IPS-18a (cell line): ENCODE measurements around the gene AGBL4.

Experiments
- H3K27ac ChIP-seq: one replicate; pipeline ENCODE4 v1.5.1; 2013; ENCODE audit warnings: low read length
- H3K27me3 ChIP-seq: one replicate; pipeline ENCODE4 v1.6.1; 2013; ENCODE audit warnings: mild to moderate bottlenecking, low read length; ENCODE audit not compliant: control insufficient read depth, insufficient read depth
- H3K36me3 ChIP-seq: one replicate; pipeline ENCODE4 v1.6.1; 2013; ENCODE audit warnings: low read depth, low read length; ENCODE audit not compliant: control insufficient read depth
- H3K4me1 ChIP-seq: one replicate; pipeline ENCODE4 v1.6.1; 2013; ENCODE audit warnings: low read depth, low read length; ENCODE audit not compliant: control insufficient read depth
- H3K4me3 ChIP-seq: one replicate; pipeline ENCODE4 v1.5.1; 2013; ENCODE audit warnings: low read length
- H3K9ac ChIP-seq: one replicate; pipeline ENCODE4 v1.6.1; 2013; ENCODE audit warnings: mild to moderate bottlenecking, low read length, moderate library complexity
- H3K9me3 ChIP-seq: one replicate; pipeline ENCODE4 v1.6.1; 2013; ENCODE audit warnings: low read depth, low read length; ENCODE audit not compliant: control insufficient read depth

Gene AGBL4

GRCh38 chr1:48940354-48940753, 1083.4 kb downstream of the AGBL4 start:
- Histone ChIP-seq H3K4me3 (no peak overlapping the region), H3K27me3 (no peaks in the 10 kb centered on the region), H3K36me3 (no peaks in the 10 kb centered on the region), H3K9me3 (no peaks in the 10 kb centered on the region), H3K4me1 (no peaks in the 10 kb centered on the region), H3K27ac (no peak overlapping the region), H3K9ac (no peak overlapping the region)

DNA sequence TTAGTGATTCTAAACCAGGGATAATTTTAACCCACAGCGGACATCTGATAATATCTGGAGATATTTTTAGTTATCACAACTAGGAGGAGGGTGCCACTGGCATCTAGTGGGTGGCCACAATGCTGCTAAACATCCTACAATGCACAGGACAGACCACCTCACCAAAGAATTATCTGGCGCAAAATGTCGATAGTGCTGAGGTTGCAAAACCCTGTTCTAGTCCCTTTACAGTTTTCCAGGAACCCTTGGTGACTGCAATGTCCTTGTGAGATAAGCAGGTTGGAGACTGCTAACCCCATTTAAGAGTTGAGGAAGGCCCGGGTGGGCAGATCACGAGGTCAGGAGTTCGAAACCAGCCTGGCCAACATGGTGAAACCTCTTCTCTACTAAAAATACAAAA, 1083.9 kb downstream of the AGBL4 start:
- Histone ChIP-seq H3K4me3 (no peak overlapping the region), H3K36me3 (no peaks in the 10 kb centered on the region), H3K27ac (no peak overlapping the region), H3K27me3 (no peaks in the 10 kb centered on the region), H3K9me3 (no peaks in the 10 kb centered on the region), H3K4me1 (no peaks in the 10 kb centered on the region), H3K9ac (no peak overlapping the region)

- H3K9me3 ChIP-seq: no peaks in the 10 kb centered on the region
These were observed 1084.7 kb downstream of the AGBL4 start for GRCh38 chr1:48939042-48939441.

DNA sequence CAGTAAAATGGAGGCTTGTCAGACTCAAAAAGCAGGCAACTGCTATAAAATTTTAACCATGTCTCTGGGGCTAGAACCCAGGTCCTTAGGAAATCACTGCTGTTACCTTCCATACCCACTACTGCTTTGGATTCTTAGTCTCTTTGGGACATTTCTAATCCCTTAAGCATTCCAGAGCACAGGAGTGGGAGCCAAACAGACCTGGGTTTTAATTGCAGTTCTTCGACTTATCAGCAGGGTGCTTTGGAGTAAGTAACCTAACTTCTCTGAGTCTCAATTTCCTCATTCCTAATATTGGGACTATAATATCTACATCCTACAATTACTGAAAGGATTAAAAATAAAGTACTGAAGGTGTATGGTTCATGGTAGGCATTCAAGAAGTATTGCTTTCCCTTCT, 1086.0 kb downstream of the AGBL4 start:
- no peaks in the 10 kb centered on the region for H3K36me3 ChIP-seq
- no peak overlapping the region for H3K27ac ChIP-seq
- no peaks in the 10 kb centered on the region for H3K9me3 ChIP-seq
- H3K4me1 ChIP-seq: peaks cover 7% of the 10 kb centered on the region
- no peak overlapping the region for H3K9ac ChIP-seq
- no peaks in the 10 kb centered on the region for H3K27me3 ChIP-seq
- no peak overlapping the region for H3K4me3 ChIP-seq

More at GRCh38 chr1:48939042-48939441, 1084.7 kb downstream of the AGBL4 start:
- Histone ChIP-seq H3K4me3 (no peak overlapping the region), H3K4me1 (peaks cover 3% of the 10 kb centered on the region), H3K9ac (no peak overlapping the region), H3K27ac (no peak overlapping the region), H3K27me3 (no peaks in the 10 kb centered on the region), H3K36me3 (no peaks in the 10 kb centered on the region)

- Histone ChIP-seq H3K9me3 (no peaks in the 10 kb centered on the region), H3K4me3 (no peak overlapping the region), H3K27me3 (no peaks in the 10 kb centered on the region), H3K9ac (no peak overlapping the region), H3K4me1 (peaks cover 7% of the 10 kb centered on the region), H3K27ac (no peak overlapping the region), H3K36me3 (no peaks in the 10 kb centered on the region)
These were observed 1087.3 kb downstream of the AGBL4 start for GRCh38 chr1:48936436-48936835.

GRCh38 chr1:48932366-48932765, 1091.4 kb downstream of the AGBL4 start:
- Histone ChIP-seq H3K36me3 (no peaks in the 10 kb centered on the region), H3K9me3 (no peaks in the 10 kb centered on the region), H3K27ac (no peak overlapping the region), H3K4me3 (no peak overlapping the region), H3K9ac (no peak overlapping the region), H3K4me1 (peaks cover 7% of the 10 kb centered on the region), H3K27me3 (no peaks in the 10 kb centered on the region)

DNA sequence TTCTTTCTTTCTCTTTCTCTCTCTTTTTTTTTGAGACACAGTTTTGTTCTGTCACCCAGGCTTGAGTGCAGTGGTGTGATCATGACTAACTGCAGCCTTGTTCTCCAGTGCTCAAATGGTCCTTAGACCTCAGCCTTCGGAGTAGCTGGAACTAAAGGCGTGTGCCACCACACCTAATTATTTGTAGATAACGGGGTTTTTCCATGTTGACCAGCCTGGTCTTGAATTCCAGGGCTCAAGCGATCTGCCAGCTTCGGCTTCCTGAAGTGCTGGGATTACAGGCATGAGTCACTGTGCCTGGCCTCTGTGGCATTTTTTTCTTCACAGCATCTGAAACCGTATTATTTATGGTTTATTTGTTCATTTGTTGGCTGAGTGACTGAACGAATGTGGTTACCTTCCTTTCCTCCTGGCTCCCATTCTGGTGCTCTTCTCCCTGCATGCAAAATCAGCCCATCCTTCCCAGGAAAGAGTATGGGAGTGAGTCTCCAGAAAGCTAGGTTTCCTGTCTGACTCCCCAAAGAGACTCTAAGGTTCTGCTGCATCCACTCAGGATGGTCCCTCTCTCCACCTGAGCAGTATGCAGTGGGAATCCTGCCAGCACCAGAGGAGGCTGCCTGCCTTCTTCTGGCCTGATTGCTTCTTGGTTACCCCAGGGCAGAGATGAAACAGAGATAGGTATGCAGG, 1092.1 kb downstream of the AGBL4 start:
- H3K27me3 ChIP-seq: no peaks in the 10 kb centered on the region
- H3K27ac ChIP-seq: no peak overlapping the region
- H3K9ac ChIP-seq: no peak overlapping the region
- no peak overlapping the region for H3K4me3 ChIP-seq
- peaks cover 7% of the 10 kb centered on the region for H3K4me1 ChIP-seq
- no peaks in the 10 kb centered on the region for H3K9me3 ChIP-seq
- H3K36me3 ChIP-seq: no peaks in the 10 kb centered on the region

DNA sequence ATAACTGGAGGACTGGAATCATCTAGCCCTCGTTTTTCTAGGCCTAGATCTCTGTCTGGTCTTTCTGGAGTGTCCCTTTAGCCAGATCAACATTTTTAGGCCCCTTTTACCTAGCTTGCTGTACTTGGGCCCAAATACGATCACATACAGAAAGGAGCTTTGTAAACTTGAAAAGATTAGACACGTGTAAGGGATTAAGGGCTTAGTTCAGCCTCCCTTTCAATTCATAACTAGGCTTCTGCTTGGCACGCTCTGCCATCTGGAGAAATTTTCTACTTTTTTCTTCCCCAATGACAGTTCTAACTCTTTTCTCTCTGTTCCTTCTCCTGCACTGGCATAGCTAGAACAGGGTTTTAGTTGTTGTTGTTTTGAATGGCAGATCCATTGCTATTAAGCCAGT, 1093.7 kb downstream of the AGBL4 start:
- Histone ChIP-seq H3K9me3 (no peaks in the 10 kb centered on the region), H3K36me3 (no peaks in the 10 kb centered on the region), H3K27ac (no peak overlapping the region), H3K9ac (no peak overlapping the region), H3K27me3 (no peaks in the 10 kb centered on the region), H3K4me1 (peaks cover 7% of the 10 kb centered on the region), H3K4me3 (no peak overlapping the region)

GRCh38 chr1:48924099-48924498, 1099.7 kb downstream of the AGBL4 start:
- Histone ChIP-seq H3K9me3 (no peaks in the 10 kb centered on the region), H3K36me3 (no peaks in the 10 kb centered on the region), H3K4me3 (no peak overlapping the region), H3K9ac (no peak overlapping the region), H3K4me1 (no peaks in the 10 kb centered on the region), H3K27ac (no peak overlapping the region), H3K27me3 (no peaks in the 10 kb centered on the region)

- Histone ChIP-seq H3K9me3 (no peaks in the 10 kb centered on the region), H3K27ac (no peak overlapping the region), H3K4me1 (no peaks in the 10 kb centered on the region), H3K36me3 (no peaks in the 10 kb centered on the region), H3K27me3 (no peaks in the 10 kb centered on the region), H3K4me3 (no peak overlapping the region), H3K9ac (no peak overlapping the region)
These were observed 1100.6 kb downstream of the AGBL4 start for GRCh38 chr1:48923116-48923515.

DNA sequence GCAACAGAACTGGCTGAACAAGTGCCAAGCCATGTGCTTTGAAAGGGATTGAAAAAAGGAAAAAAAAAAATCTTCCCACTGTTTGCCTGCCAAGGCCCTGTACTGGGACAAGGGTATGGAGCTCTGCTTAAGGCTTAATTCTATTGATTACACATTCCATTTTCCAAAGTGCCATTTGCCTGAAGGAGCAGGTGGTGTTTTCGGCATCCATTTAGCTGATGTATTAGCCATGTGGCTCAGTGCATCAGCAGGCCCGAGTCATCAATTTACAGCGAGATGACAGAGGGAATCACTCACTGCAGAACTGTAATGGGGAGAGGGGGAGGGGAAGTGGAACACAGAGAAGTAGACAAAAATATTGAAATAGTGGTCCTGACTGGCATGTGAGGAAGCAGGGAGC, 1102.9 kb downstream of the AGBL4 start:
- H3K4me3 ChIP-seq: no peak overlapping the region

DNA sequence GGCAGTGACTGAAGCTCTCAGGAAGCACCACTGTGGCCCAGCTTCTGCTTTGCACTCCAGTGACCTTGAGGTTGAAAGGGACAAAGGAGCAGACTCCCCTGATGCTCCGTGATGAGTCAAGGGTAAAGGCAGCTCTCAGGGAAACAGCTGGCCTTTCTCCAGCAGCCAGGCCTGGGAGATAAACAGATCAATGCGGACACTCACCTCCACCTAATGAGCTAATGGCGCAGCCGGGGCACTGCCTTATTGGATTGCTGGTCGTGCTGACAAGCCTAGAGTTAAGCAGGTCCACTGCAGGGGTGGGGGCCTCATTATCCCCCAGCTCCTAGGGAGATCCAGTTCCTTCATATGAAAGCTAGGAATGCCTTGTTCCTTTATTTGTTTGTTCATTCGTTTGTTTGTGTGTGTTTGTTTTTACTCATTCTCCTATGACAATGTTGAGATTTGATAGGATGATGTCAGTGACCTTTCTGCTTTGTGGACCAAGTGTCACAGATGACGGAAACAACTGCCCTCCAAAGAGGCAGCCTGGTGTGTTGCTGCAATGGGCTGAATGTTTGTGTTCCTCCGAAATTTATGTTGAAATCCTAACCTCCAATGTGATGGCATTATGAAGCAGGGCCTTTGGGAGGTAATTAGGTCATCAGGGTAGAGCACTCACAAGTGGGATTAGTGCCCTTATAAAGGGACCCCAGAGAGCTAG, 1105.7 kb downstream of the AGBL4 start:
- Histone ChIP-seq H3K4me3 (no peak overlapping the region), H3K27ac (no peak overlapping the region), H3K4me1 (peaks cover 3% of the 10 kb centered on the region), H3K27me3 (no peaks in the 10 kb centered on the region), H3K9me3 (no peaks in the 10 kb centered on the region), H3K9ac (no peak overlapping the region), H3K36me3 (no peaks in the 10 kb centered on the region)

More for the DNA sequence above, 1102.9 kb downstream of the AGBL4 start:
- no peak overlapping the region for H3K27ac ChIP-seq
- H3K27me3 ChIP-seq: no peaks in the 10 kb centered on the region
- H3K9me3 ChIP-seq: no peaks in the 10 kb centered on the region
- H3K36me3 ChIP-seq: no peaks in the 10 kb centered on the region
- H3K9ac ChIP-seq: no peak overlapping the region
- H3K4me1 ChIP-seq: peaks cover 3% of the 10 kb centered on the region
